IPS DF 4.7 (cell line): ENCODE results near the gene NAA80.

Experiments
- DNase-seq: peaks from one replicate; pipeline ENCODE4 v3.0.0-alpha.2; 2013; ENCODE audit warnings: low spot score; ENCODE audit errors: extremely low read depth

The NAA80 gene, protein sequence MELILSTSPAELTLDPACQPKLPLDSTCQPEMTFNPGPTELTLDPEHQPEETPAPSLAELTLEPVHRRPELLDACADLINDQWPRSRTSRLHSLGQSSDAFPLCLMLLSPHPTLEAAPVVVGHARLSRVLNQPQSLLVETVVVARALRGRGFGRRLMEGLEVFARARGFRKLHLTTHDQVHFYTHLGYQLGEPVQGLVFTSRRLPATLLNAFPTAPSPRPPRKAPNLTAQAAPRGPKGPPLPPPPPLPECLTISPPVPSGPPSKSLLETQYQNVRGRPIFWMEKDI

GRCh38 chr3:50298836-50299637, at the start of gene NAA80, which contains the start of gene HYAL3:
Gene NAA80 (minus strand): TSS chr3:50299405. CDS start chr3:50297463, 1,942 bp downstream.
Gene HYAL3 (minus strand): TSS chr3:50299405. CDS start chr3:50295602, 3,803 bp downstream.
- no peak for DNase-seq

GRCh38 chr3:50347187-50347813, 48.1 kb upstream of the NAA80 start:
- DNase-seq = no peak

DNA sequence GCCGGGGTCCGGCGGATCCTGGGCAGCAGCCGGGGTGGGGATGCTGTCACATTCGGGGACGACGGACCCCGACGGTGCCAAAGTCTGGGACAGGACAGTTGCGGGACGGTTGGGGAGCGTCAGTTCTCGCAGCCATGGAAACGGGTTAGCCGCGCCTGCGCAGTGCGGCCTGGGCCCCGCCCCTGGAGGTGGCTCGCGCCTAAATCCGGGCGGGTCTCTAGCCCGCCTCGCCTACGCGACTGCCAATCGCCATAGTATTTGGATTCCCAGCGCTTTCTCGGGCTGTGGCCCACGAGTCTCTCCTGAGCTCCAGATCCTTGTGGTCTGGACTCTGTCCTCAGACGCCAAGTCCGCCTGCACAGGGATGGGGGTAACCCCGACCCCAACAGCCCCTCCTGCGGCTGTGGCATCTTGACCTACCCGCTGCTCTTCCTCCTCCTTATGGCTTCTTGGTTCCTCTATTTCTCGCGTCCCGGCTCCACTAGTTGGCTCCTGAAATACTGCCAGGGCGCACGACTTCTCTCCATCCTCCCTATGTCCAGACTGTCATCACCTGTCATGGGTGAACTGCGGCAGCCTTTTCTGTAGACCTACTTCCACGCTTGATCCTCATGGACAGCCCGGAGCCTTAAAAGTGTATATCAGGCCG, 46.5 kb upstream of the NAA80 start, which contains the start of gene ZMYND10:
ZMYND10 (minus strand) TSS at position 147 of the 649 bp plus-strand sequence. CDS start 153 bp downstream, outside the sequence.
- no peak for DNase-seq

GRCh38 chr3:50345008-50345407, 45.8 kb upstream of the NAA80 start:
- no peak for DNase-seq

DNA sequence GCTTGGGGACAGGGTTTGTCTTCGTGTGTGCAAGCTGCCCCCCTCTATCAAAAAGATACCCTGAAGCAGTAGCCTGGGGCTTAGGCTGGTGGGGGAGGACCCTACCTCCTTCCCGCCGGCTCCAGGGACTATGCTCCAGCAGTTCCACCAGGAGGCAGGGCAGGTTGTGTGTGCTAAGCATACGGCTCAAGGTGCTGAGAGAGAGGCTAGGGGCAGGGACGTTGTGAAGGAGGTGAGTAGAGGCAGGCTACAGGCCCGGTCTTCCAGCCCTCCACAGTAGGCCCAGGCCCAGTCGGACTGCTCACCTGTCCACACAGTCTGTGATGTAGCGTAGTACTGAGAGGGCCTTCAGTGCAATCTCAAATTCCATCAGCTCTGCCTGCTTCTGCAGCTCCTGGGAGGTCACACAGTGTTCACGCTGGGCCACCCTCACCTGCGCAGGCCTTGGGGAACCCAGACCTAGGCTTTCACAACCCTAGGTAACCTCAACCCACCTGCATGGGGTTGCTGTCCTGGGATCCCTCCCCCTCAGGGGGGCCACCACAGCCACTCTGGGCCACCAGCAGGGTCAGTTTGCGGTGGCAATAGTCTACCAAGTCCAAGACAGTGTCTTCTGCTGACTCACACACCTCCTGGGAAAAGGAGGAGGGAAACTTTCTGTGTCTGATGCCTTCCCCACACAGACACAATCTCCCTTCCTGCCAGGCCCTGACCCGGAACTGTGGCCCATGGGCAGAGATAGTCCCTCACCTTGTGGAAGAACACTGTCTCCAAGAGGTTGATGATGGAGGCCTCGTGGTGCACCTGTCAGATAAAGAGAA, 43.8 kb upstream of the NAA80 start:
- DNase-seq = no peak

- no peak for DNase-seq
Measured at GRCh38 chr3:50341996-50342650, 42.9 kb upstream of the NAA80 start.

- no peak for DNase-seq
Measured at GRCh38 chr3:50341537-50341936, 42.3 kb upstream of the NAA80 start.

DNA sequence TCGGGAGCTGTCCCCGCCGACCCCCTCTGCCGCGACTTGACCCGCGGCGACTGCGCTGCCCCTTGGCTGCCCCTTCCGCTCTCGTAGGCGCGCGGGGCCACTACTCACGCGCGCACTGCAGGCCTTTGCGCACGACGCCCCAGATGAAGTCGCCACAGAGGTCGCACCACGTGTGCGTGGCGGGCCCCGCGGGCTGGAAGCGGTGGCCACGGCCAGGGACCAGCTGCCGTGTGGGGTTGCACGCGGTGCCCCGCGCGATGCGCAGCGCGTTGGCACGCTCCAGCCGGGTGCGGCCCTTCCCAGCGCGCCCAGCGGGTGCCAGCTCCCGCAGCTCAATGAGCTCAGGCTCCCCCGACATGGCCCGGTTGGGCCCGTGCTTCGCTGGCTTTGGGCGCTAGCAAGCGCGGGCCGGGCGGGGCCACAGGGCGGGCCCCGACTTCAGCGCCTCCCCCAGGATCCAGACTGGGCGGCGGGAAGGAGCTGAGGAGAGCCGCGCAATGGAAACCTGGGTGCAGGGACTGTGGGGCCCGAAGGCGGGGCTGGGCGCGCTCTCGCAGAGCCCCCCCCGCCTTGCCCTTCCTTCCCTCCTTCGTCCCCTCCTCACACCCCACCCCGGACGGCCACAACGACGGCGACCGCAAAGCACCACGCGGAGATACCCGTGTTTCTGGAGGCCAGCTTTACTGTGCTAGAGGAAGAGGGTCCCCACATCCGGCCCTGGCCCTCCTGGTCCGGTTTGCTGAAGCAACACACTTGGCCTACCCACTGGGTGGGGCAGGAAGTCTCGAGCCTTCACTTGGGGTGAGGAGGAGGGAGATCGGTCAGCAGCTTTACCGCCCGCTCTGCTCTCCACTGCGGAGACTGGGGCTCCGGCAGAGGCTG, 41.5 kb upstream of the NAA80 start, which contains the start of gene RASSF1:
RASSF1 (minus strand) TSS at position 389 of the 882 bp plus-strand sequence; CDS start at position 358, 31 bp downstream.
- DNase-seq = no peak

- no peak for DNase-seq
Measured at GRCh38 chr3:50340147-50340447, 40.9 kb upstream of the NAA80 start.

- no peak for DNase-seq
Measured at GRCh38 chr3:50339485-50340146, 40.4 kb upstream of the NAA80 start.

DNA sequence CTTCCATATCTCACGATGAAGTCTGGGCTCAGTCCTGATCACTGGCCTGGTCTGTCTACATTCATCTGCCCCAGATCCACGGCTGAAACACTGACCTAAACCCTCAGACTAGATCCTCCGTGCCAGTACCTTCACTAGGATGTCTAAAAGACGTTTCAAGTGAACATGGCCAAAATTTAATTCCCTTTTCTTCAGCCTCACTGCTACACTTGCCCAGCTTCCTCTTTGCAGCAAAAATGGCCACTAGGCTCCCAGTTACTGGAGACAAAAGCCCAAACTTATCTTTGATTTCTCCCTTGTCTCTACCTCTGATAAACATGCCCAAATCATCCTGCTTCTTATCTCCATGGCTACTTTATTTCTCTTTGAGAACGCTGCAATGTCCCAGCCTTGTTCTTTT, 39.8 kb upstream of the NAA80 start:
- DNase-seq = no peak

- DNase-seq = no peak
Measured at GRCh38 chr3:50337175-50337861, 38.1 kb upstream of the NAA80 start.

DNA sequence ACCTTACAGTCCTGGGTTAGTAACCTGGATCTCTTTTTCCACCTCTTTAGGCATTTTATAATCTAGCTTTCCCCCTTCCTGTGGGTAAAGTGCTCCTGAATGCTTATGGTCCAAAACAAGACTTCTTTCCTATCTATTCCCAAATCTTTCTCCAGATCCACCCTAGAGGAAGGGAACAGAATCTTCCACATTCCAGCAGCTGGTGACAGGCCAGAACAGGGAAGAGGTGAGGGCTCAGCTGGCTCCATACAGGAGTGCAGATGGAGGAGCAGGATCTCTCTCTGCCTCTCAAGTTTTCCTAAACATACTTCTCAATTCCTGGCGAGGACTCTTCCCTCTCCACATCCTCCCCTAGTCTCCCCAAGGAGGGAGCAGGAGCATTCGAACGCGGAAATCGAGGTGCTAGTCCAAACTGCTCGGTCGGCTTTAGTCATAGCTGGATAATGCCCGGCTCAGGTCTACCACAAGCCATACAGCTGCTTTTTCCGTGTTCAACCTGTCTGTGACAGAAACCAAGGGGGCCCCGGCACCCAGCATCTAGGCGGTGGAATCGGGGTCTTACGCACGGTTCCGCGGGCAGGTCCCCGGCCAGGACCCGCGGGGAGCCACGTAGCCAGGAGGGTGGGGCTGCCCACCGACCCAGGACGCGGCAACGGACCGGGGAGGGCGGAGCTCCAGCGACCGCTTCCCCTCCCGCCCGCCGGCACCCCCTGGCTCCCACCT, 37.4 kb upstream of the NAA80 start:
- DNase-seq = no peak

GRCh38 chr3:50334339-50335075, 35.3 kb upstream of the NAA80 start:
- DNase-seq = no peak

DNA sequence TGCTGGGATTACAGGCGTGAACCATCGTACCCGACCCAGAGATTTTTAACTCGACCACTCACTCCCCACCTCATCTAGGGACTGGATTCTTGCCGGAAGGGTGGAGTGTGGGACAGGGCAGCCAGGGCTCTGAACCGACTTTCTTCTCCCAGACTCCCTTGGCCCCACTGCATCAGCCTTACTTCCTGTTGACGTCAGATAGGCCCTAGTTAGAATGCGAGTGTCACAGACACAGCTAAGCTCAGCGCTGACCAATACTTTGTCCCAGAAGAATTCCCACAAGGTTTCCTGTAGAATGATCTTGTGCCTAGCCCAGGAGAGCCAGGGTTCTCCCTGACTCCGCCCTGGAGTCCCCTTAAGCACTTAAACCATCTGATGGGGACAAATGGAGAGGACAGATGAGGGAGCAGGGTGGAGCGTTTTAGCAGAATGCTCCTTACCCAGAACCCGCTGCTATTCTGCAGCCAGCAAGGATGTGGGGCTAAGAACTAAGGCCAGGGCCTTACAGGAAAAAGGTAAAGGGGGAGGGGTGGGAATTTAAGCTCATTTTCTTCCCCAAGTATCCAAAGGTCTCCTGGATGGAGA, 34.6 kb upstream of the NAA80 start:
- no peak for DNase-seq

GRCh38 chr3:50331364-50331907, 32.2 kb upstream of the NAA80 start:
- DNase-seq = no peak
